AG09309 (cell line): ENCODE measurements around the gene EFHC1.
"Not testable (repeated sequence)": the region's sequence is repeated elsewhere in the genome, so short reads cannot be mapped to it uniquely, and the experiment has no call there.

Experiments
- DNase-seq: peaks from one replicate; pipeline ENCODE4 v3.0.0-alpha.2; 2010; ENCODE audit warnings: low read depth
- H3K4me3 ChIP-seq: 2 replicates; pipeline ENCODE4 v1.5.1; 2011; ENCODE audit warnings: mild to moderate bottlenecking, low read depth, low read length, moderate library complexity; ENCODE audit not compliant: control insufficient read depth
- TF ChIP-seq, protein P1 (sequence below): IDR thresholded peaks from 2 replicates; pipeline ENCODE4 v1.5.1; 2011; ENCODE audit warnings: mild to moderate bottlenecking, low read depth, low read length, inconsistent platforms; ENCODE audit not compliant: insufficient read depth, control insufficient read depth; ENCODE audit errors: missing control alignments

EFHC1 gene

DNA sequence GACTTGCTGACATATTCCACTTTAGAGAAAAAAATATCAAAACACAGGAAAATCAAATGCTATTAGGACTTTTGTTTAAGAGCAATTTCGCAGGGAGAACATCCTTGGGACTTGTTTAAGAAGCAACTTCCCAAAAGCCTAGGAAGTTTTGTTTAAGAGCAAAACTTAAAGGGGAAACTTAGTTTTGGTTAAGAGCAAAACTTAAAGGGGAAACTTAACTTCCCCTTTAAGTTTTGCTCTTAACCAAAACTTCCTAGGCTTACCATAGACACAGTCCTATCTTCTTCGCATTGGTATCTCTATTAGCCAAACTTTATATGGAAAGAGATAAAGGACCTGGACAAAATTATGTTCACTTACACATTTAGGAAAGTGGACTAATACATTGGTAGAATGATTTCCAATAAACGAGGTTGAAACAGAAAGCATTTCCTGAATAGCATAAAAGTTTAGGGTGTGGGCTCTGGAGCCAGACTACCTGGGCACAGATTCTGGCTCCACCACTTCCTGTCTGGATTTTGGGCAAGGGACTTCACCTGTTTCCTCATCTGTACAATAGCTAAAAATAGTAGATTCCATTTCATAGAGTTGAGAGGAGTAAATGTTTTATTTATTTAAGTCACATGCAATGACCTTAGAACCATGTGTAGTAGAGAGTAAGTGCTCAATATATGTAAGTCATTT lies 42.5 kb upstream of the EFHC1 start:
- no peak overlapping the region for H3K4me3 ChIP-seq
- no peak for DNase-seq
- TF ChIP-seq, protein P1, sequence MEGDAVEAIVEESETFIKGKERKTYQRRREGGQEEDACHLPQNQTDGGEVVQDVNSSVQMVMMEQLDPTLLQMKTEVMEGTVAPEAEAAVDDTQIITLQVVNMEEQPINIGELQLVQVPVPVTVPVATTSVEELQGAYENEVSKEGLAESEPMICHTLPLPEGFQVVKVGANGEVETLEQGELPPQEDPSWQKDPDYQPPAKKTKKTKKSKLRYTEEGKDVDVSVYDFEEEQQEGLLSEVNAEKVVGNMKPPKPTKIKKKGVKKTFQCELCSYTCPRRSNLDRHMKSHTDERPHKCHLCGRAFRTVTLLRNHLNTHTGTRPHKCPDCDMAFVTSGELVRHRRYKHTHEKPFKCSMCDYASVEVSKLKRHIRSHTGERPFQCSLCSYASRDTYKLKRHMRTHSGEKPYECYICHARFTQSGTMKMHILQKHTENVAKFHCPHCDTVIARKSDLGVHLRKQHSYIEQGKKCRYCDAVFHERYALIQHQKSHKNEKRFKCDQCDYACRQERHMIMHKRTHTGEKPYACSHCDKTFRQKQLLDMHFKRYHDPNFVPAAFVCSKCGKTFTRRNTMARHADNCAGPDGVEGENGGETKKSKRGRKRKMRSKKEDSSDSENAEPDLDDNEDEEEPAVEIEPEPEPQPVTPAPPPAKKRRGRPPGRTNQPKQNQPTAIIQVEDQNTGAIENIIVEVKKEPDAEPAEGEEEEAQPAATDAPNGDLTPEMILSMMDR, result no peak

DNA sequence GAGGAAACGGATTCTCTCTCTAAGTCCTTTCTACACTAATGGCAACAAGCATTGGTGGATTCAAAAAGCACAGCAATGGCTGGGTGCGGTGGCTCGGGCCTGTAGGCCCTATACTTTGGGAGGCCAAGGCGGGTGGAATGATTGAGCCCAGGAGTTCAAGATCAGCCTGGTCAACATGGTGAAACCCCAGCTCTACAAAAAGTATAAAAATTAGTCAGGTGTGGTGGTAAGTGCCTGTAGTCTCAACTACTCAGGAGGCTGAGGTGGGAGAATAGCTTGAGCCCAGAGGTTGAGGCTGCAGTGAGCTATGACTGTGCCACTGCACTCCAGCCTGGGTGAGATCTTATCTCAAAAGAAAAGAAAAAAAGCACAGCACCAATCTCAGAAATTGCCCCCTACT lies 38.9 kb upstream of the EFHC1 start:
- no peak overlapping the region for H3K4me3 ChIP-seq
- DNase-seq, result no peak
- TF ChIP-seq, protein P1, result no peak

DNA sequence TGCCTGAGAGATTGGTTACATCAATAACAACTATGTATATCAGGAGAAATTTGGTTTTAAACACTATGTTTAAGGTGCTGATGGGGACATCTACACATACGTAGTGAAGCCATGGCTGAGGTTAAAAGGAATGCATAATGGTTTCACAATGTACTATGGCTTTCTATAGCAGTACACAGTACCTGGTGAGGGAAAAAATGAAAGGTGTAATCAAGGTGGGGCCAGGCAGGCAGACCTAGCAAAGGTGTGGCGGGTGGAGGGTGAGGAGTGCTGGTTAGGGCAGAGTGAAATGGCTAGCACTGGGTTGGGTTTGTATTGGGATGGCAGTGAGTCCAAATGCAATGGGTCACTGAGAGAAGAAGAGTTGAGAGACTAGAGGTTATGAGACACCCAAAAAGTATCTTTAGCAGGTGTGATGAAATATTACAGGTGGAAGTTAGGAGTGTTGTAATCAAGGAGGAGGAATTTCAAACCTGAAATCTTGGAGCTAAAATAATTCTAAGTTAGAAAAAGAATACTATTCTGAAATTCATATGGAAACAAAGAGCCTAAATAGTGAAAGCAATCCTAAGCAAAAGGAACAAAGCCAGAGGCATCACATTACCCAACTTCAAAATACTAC lies 35.9 kb upstream of the EFHC1 start:
- TF ChIP-seq, protein P1, result no peak
- no peak for DNase-seq
- H3K4me3 ChIP-seq, result no peak overlapping the region

DNA sequence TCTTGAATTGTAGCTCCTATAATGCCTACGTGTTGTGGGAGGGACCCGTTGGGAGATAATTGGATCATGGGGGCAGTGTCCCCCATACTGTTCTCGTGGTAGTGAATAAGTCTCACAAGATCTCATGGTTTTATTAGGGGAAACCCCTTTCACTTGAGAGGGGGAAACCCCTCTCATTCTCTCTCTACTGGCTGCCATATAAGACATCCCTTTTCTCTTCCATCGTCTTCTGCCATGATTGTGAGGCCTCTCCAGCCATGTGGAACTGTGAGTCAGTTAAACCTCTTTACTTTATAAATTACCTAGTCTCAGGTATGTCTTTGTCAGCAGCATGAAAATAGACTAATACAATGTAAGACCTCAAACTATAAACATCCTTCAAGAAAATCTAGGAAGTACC lies 35.1 kb upstream of the EFHC1 start:
- H3K4me3 ChIP-seq, result no peak overlapping the region
- no peak for DNase-seq
- TF ChIP-seq, protein P1, result no peak

DNA sequence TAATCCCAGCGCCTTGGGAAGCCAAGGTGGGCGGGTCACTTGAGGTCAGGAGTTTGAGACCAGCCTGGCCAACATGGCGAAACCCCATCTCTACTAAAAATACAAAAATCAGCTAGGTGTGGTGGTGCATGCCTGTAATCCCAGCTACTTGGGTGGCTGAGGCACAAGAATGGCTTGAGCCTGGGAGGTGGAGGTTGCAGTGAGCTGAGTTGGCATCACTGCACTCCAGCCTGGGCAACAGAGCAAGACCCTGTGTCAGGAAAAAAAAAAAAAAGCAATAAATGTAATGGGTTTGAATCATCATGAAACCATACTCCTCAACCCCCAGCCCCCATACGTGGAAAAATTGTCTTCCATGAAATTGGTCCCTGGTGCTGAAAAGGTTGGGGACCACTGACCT lies 32.0 kb upstream of the EFHC1 start:
- DNase-seq, H3K4me3 ChIP-seq: not testable (repeated sequence)

DNA sequence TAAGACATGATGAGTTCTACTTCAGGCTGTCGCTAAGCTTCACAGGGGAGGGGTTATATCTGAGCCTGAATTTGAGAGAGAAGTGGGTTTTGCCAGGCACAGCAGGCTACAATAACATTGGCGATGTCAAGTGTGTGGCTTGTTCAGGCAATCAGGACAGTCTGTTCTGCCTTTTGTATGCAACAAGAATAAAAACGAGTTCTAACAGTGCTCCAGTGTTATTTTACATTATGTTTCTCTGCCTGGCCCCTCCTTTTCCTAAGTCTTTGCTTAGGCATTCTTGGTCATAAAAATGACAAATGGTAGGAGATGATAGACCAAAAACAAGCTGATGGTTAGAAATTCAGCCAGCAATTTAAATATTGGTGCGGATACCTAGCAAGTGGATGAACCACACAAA lies 31.4 kb upstream of the EFHC1 start:
- no peak overlapping the region for H3K4me3 ChIP-seq
- no peak for DNase-seq
- TF ChIP-seq, protein P1, result no peak

DNA sequence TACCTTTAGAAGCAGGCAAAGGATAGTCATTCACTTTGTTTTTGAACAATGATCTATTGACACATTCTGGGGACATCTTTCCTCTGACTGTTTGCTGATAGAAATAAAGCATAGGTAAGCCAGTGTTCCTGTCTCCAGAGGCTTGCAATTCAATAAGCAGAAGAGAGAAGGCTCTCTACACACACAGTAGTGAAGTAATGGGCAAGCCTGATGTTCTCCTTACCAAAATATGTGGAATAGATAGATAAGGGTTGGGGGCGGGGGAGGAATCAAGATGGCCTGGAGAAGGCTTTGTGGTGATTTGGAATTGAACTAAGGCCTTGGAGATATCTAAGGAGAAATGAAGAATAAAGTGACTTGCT lies 30.9 kb upstream of the EFHC1 start:
- no peak for DNase-seq
- no peak overlapping the region for H3K4me3 ChIP-seq
- TF ChIP-seq, protein P1, result no peak
